ENCODE results near the gene AIF1L.

- TF ChIP-seq, protein P1, sequence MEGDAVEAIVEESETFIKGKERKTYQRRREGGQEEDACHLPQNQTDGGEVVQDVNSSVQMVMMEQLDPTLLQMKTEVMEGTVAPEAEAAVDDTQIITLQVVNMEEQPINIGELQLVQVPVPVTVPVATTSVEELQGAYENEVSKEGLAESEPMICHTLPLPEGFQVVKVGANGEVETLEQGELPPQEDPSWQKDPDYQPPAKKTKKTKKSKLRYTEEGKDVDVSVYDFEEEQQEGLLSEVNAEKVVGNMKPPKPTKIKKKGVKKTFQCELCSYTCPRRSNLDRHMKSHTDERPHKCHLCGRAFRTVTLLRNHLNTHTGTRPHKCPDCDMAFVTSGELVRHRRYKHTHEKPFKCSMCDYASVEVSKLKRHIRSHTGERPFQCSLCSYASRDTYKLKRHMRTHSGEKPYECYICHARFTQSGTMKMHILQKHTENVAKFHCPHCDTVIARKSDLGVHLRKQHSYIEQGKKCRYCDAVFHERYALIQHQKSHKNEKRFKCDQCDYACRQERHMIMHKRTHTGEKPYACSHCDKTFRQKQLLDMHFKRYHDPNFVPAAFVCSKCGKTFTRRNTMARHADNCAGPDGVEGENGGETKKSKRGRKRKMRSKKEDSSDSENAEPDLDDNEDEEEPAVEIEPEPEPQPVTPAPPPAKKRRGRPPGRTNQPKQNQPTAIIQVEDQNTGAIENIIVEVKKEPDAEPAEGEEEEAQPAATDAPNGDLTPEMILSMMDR (IDR thresholded peaks at IDR 0.05): no peak
- TF ChIP-seq ZFX (IDR thresholded peaks at IDR 0.05; ENCODE audit: borderline replicate concordance): no peak
These were observed 42.4 kb upstream of the AIF1L start for GRCh38 chr9:131053896-131054295.

Measured in 22Rv1 (cell line).